Erythroblast (primary cell): ENCODE measurements around the gene AQP6.

Source experiments
- GATA1 ChIP-seq: IDR thresholded peaks from 2 replicates; pipeline ENCODE4 v1.6.1; 2011; ENCODE audit warnings: low read depth, mild to moderate bottlenecking, control low read depth, low read length, moderate library complexity
- POLR2A ChIP-seq: IDR thresholded peaks from 2 replicates; pipeline ENCODE4 v1.6.1; 2011; ENCODE audit warnings: mild to moderate bottlenecking, low read length

DNA sequence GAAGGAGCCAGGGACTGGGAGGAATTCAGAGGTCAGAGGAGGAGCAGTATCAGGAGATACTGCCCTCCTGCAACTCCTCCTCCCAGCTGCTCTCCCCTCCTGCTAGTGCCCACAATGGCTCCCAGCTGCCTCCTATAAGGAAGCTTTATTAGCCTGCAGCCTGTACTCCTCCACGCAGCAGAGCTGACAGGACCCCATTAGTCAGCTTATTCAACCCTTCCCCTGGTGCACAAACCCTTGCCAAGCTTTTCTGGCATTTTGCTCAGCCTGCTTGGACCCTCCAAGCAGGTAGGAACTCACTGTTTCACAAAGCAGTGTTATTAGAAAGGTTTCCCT lies 29.2 kb upstream of the AQP6 start:
- no peak for TF ChIP-seq POLR2A
- TF ChIP-seq GATA1: no peak
